Panc1 (cell line): ENCODE results near the gene NOXO1. TPM values are rescaled to one million over a fixed set of nuclear protein-coding genes. Genes with fewer than 3 reads are reported as not detected.

Experiments used
- ATAC-seq: fragments of 200-7000 bp; cut with Tn5 transposase; 2 replicates; pipeline ENCODE4 v1.9.1; 2020; ENCODE audit warnings: mild to moderate bottlenecking, moderate library complexity
- BruUV-seq: library from RNA; stranded (reverse); fragments of 400-500 nt; replicated peaks from 2 replicates; lab custom pipeline; 2021; lab: Mats Ljungman, UMichigan
- CTCF ChIA-PET: fragments of 300-600 bp; sonication (Branson Sonifier 250); formaldehyde crosslinking; loops from one replicate; lab custom pipeline; 2022; ENCODE audit warnings: antibody characterized with exemption; lab: Charles Lee
- POLR2A ChIA-PET: fragments of 300-600 bp; sonication (Branson Sonifier 250); formaldehyde crosslinking; loops from one replicate; lab custom pipeline; 2022; ENCODE audit warnings: antibody characterized with exemption; lab: Charles Lee
- DNase-seq: peaks from one replicate; pipeline ENCODE4 v3.0.0-alpha.2; 2010; ENCODE audit warnings: low read depth, low spot score
- H3K27ac ChIP-seq: 2 replicates; pipeline ENCODE4 v1.5.1; 2011; ENCODE audit warnings: mild to moderate bottlenecking, low read length, inconsistent platforms
- H3K27me3 ChIP-seq: fragments of 200-500 bp; sonication (Bioruptor generic); 2 replicates; pipeline ENCODE4 v1.6.0; 2014; ENCODE audit warnings: low read length, inconsistent platforms; ENCODE audit not compliant: control insufficient read depth, insufficient read depth
- H3K36me3 ChIP-seq: fragments of 200-500 bp; sonication (Bioruptor generic); 2 replicates; pipeline ENCODE4 v1.5.1; 2014; ENCODE audit warnings: inconsistent platforms, mild to moderate bottlenecking, low read length, moderate library complexity; ENCODE audit not compliant: control insufficient read depth, insufficient read depth
- H3K4me1 ChIP-seq: 2 replicates; pipeline ENCODE4 v1.5.1; 2011; ENCODE audit warnings: inconsistent platforms, mild to moderate bottlenecking, low read length, moderate library complexity; ENCODE audit not compliant: control insufficient read depth, insufficient read depth
- H3K4me3 ChIP-seq, 2 experiments: 2 replicates each; pipeline ENCODE4 v1.5.1; 2011 to 2012; ENCODE audit warnings: low read depth in 2 of 2, low read length in 2 of 2, mild to moderate bottlenecking in 2 of 2, inconsistent platforms in 1 of 2, moderate library complexity in 1 of 2
- H3K9me3 ChIP-seq: fragments of 200-500 bp; sonication (Bioruptor generic); 2 replicates; pipeline ENCODE4 v1.5.1; 2014; ENCODE audit warnings: low read depth, mild to moderate bottlenecking, inconsistent platforms, low read length, moderate library complexity; ENCODE audit not compliant: control insufficient read depth, insufficient read depth
- CTCF ChIP-seq: fragments of 450-650 bp; IDR thresholded peaks from 2 replicates; pipeline ENCODE4 v1.5.1; 2017; ENCODE audit warnings: mild to moderate bottlenecking
- POLR2AphosphoS5 ChIP-seq: IDR thresholded peaks from 2 replicates; pipeline ENCODE4 v1.6.1; 2012; ENCODE audit warnings: mild to moderate bottlenecking, low read depth, low read length, moderate library complexity
- REST ChIP-seq, 2 experiments: IDR thresholded peaks; 2 replicates each; pipeline ENCODE4 v1.6.1; 2011 to 2012; ENCODE audit warnings: low read depth in 2 of 2, control low read depth in 1 of 2, low read length in 1 of 2, mild to moderate bottlenecking in 1 of 2, moderate library complexity in 1 of 2; ENCODE audit not compliant: insufficient read depth in 1 of 2
- SIN3A ChIP-seq: IDR thresholded peaks from 2 replicates; pipeline ENCODE4 v1.6.1; 2012; ENCODE audit warnings: low read depth, mild to moderate bottlenecking, low read length, moderate library complexity, borderline replicate concordance; ENCODE audit not compliant: insufficient read depth
- TCF7L2 ChIP-seq: IDR thresholded peaks from 2 replicates; pipeline ENCODE4 v1.6.1; 2011; ENCODE audit warnings: mild to moderate bottlenecking, low read depth, low read length, inconsistent platforms
- in situ Hi-C: cut with HindIII; loops from 2 replicates; pipeline ENCODE4 v1.10.0; 2016; ENCODE audit warnings: low sequenced_read_pairs, low pct_unique_long_range_greater_than_20kb
- intact Hi-C: fragments of 100-400 bp; cut with micrococcal nuclease; formaldehyde crosslinking; loops from one replicate; pipeline ENCODE4 v1.10.0; 2022; ENCODE audit not compliant: unreplicated experiment
- total RNA-seq: library from RNA; stranded (reverse); gene quantifications from one replicate; pipeline ENCODE4 v1.2.1, GENCODE V29; 2021; ENCODE audit not compliant: unreplicated experiment

NOXO1 gene
- total RNA-seq, 1 experiment from 2014 or later, result 4.0 TPM

GRCh38 chr16:1999866-2000514 is 18.7 kb upstream of the NOXO1 start:
- TF ChIP-seq CTCF (no peak), TCF7L2 (no peak), REST (IDR thresholded peaks at IDR 0.05; ENCODE audit: insufficient read depth in 1 of 2, low read depth in 2 of 2, low read length in 1 of 2) (no peak), POLR2AphosphoS5 (no peak), SIN3A (no peak)
- H3K4me1 ChIP-seq, result peaks cover 11% of the 10 kb centered on the region
- ChIA-PET CTCF (no interaction called here), POLR2A (no interaction called here)
- in situ Hi-C loops, result no loop called here
- DNase-seq, result no peak
- intact Hi-C loops, result no loop called here
- no peak overlapping the region for H3K27ac ChIP-seq
- no peak for ATAC-seq
- peaks cover 6% of the 10 kb centered on the region; the same call in 1 of the 2 replicates for H3K36me3 ChIP-seq
- no peaks in the 10 kb centered on the region for H3K9me3 ChIP-seq
- BruUV-seq, result no TSS peak
- H3K27me3 ChIP-seq, result no peaks in the 10 kb centered on the region
- H3K4me3 ChIP-seq, result no peak overlapping the region

GRCh38 chr16:1998852-1999801 is 17.9 kb upstream of the NOXO1 start:
- Histone ChIP-seq H3K4me3 (no peak overlapping the region), H3K9me3 (no peaks in the 10 kb centered on the region), H3K36me3 (peaks cover 6% of the 10 kb centered on the region; the same call in 1 of the 2 replicates), H3K27me3 (no peaks in the 10 kb centered on the region), H3K27ac (no peak overlapping the region), H3K4me1 (peaks cover 2% of the 10 kb centered on the region)
- ChIA-PET POLR2A (no interaction called here), CTCF (no interaction called here)
- ATAC-seq, result no peak
- intact Hi-C loops (no loop called here), in situ Hi-C loops (no loop called here)
- no TSS peak for BruUV-seq
- TF ChIP-seq TCF7L2 (no peak), SIN3A (no peak), POLR2AphosphoS5 (no peak), CTCF (no peak), REST (IDR thresholded peaks at IDR 0.05; ENCODE audit: insufficient read depth in 1 of 2, low read depth in 2 of 2, low read length in 1 of 2) (no peak)
- DNase-seq, result no peak
